H1 (cell line): ENCODE measurements around the gene DNAAF3. TPM values are rescaled to one million over a fixed set of nuclear protein-coding genes. Genes with fewer than 3 reads are reported as not detected.

Source experiments
- CTCF ChIA-PET: fragments of 300-600 bp; sonication (Branson Sonifier 250); formaldehyde crosslinking; loops from one replicate; lab custom pipeline; 2021; ENCODE audit not compliant: partially characterized antibody; lab: Charles Lee
- POLR2A ChIA-PET: fragments of 300-600 bp; sonication (Branson Sonifier 250); formaldehyde crosslinking; loops from one replicate; lab custom pipeline; 2021; ENCODE audit warnings: inconsistent platforms; ENCODE audit not compliant: partially characterized antibody; lab: Charles Lee
- DNase-seq, 2 experiments: peaks; one replicate each; pipeline versions ENCODE4 v3.0.0 to v3.0.0-alpha.2; 2010 to 2022; ENCODE audit warnings: low spot score in 2 of 2, low read depth in 1 of 2, mixed read lengths in 1 of 2
- FAIRE-seq: peaks from 2 replicates; lab custom pipeline; 2011; peaks lifted over from hg19 to GRCh38; lab: Jason Lieb, UNC
- H2AFZ ChIP-seq: 2 replicates; pipeline ENCODE4 v1.8.1; 2012; ENCODE audit warnings: low read length, inconsistent platforms
- H2AK5ac ChIP-seq: 2 replicates; pipeline ENCODE4 v1.6.1; 2013; ENCODE audit warnings: low read depth, low read length
- H2BK120ac ChIP-seq: replicated peaks from 2 replicates; pipeline ENCODE3; 2013; ENCODE audit warnings: low read depth, low read length, inconsistent platforms
- H2BK12ac ChIP-seq: 2 replicates; pipeline ENCODE4 v1.6.1; 2013; ENCODE audit warnings: low read depth, low read length
- H2BK15ac ChIP-seq: 2 replicates; pipeline ENCODE4 v1.6.1; 2013; ENCODE audit warnings: low read length
- H2BK20ac ChIP-seq: 2 replicates; pipeline ENCODE4 v1.6.1; 2013; ENCODE audit warnings: low read length
- H2BK5ac ChIP-seq: 2 replicates; pipeline ENCODE4 v1.6.1; 2013; ENCODE audit warnings: low read depth, low read length
- H3K14ac ChIP-seq: 2 replicates; pipeline ENCODE4 v1.6.1; 2013; ENCODE audit warnings: inconsistent platforms; ENCODE audit not compliant: insufficient read length
- H3K18ac ChIP-seq: 2 replicates; pipeline ENCODE4 v1.6.1; 2013; ENCODE audit warnings: low read length; ENCODE audit errors: extremely low read depth
- H3K23ac ChIP-seq: 2 replicates; pipeline ENCODE4 v1.6.1; 2013; ENCODE audit warnings: inconsistent platforms; ENCODE audit not compliant: insufficient read length
- H3K23me2 ChIP-seq: 2 replicates; pipeline ENCODE4 v1.6.1; 2013; ENCODE audit warnings: low read depth, low read length
- H3K27ac ChIP-seq: 2 replicates; pipeline ENCODE4 v1.6.1; 2011; ENCODE audit warnings: low read depth, low read length, inconsistent platforms
- H3K27me3 ChIP-seq, 4 experiments: replicated peaks in 1 of 4; 1 replicate in 1 of 4; 2 replicates in 3 of 4; pipeline versions ENCODE4 v1.6.1 to v1.8.1; 2011 to 2013; ENCODE audit warnings: low read length in 3 of 4, mild to moderate bottlenecking in 3 of 4, inconsistent platforms in 2 of 4, mixed read lengths in 2 of 4, moderate library complexity in 1 of 4; ENCODE audit not compliant: control insufficient read depth in 3 of 4, insufficient read depth in 3 of 4; ENCODE audit errors: extremely low read depth in 1 of 4
- H3K36me3 ChIP-seq, 4 experiments: 2 replicates each; pipeline versions ENCODE4 v1.6.1 to v1.8.1; 2011 to 2013; ENCODE audit warnings: mild to moderate bottlenecking in 4 of 4, low read length in 3 of 4, moderate library complexity in 2 of 4, control low read depth in 1 of 4, inconsistent platforms in 1 of 4; ENCODE audit not compliant: insufficient read depth in 4 of 4, control insufficient read depth in 2 of 4
- H3K4ac ChIP-seq: replicated peaks from 2 replicates; pipeline ENCODE3; 2013; ENCODE audit warnings: low read length, low read depth, mixed read lengths, inconsistent platforms; ENCODE audit not compliant: insufficient read length
- H3K4me1 ChIP-seq, 4 experiments: replicated peaks in 1 of 4; 1 replicate in 1 of 4; 2 replicates in 3 of 4; pipeline versions ENCODE4 v1.6.1 to v1.8.1; 2011 to 2013; ENCODE audit warnings: low read length in 3 of 4, inconsistent platforms in 2 of 4, mixed read lengths in 1 of 4; ENCODE audit not compliant: insufficient read depth in 4 of 4, control insufficient read depth in 3 of 4
- H3K4me2 ChIP-seq, 2 experiments: 2 replicates each; pipeline versions ENCODE4 v1.6.1 to v1.8.1; 2011 to 2013; ENCODE audit warnings: low read depth in 2 of 2, low read length in 2 of 2, control low read depth in 1 of 2, inconsistent platforms in 1 of 2, mild to moderate bottlenecking in 1 of 2; ENCODE audit not compliant: insufficient read depth in 1 of 2
- H3K4me3 ChIP-seq, 4 experiments: fragments of 200-600, 300-600 bp in 1 of 4; sonication (generic), shearing (Covaris generic), sonication (Bioruptor Twin) in 1 of 4; 2 replicates each; pipeline versions ENCODE4 v1.5.1 to v1.8.1; 2011 to 2016; ENCODE audit warnings: low read length in 4 of 4, low read depth in 3 of 4, control low read depth in 2 of 4, inconsistent platforms in 2 of 4, mild to moderate bottlenecking in 2 of 4, mixed read lengths in 1 of 4, moderate library complexity in 1 of 4; ENCODE audit not compliant: insufficient read depth in 2 of 4; ENCODE audit errors: extremely low read depth in 1 of 4
- H3K56ac ChIP-seq: replicated peaks from 2 replicates; pipeline ENCODE3; 2013; ENCODE audit warnings: low read depth, mild to moderate bottlenecking, mixed read lengths, low read length, inconsistent platforms; ENCODE audit not compliant: insufficient read length
- H3K79me1 ChIP-seq: 2 replicates; pipeline ENCODE4 v1.6.1; 2013; ENCODE audit warnings: low read depth, low read length, control low read depth
- H3K79me2 ChIP-seq, 2 experiments: 2 replicates each; pipeline versions ENCODE4 v1.6.1 to v1.8.1; 2012 to 2013; ENCODE audit warnings: low read length in 2 of 2, mild to moderate bottlenecking in 2 of 2, inconsistent platforms in 1 of 2; ENCODE audit not compliant: insufficient read depth in 2 of 2, control insufficient read depth in 1 of 2
- H3K9ac ChIP-seq, 4 experiments: replicated peaks in 1 of 4; 1 replicate in 1 of 4; 2 replicates in 3 of 4; pipeline versions ENCODE4 v1.6.1 to v1.8.1; 2011 to 2013; ENCODE audit warnings: low read depth in 3 of 4, low read length in 3 of 4, control low read depth in 2 of 4, mild to moderate bottlenecking in 2 of 4, moderate library complexity in 2 of 4, inconsistent platforms in 1 of 4; ENCODE audit errors: extremely low read depth in 1 of 4
- H3K9me3 ChIP-seq, 2 experiments: 2 replicates each; pipeline versions ENCODE4 v1.6.1 to v1.8.1; 2012 to 2013; ENCODE audit warnings: mild to moderate bottlenecking in 2 of 2, moderate library complexity in 2 of 2, control low read depth in 1 of 2, inconsistent platforms in 1 of 2, low read depth in 1 of 2, low read length in 1 of 2, mixed read lengths in 1 of 2; ENCODE audit not compliant: insufficient read depth in 2 of 2
- H4K20me1 ChIP-seq, 2 experiments: replicated peaks in 1 of 2; 2 replicates each; pipeline versions ENCODE3 to v1.8.1; 2011 to 2013; ENCODE audit warnings: inconsistent platforms in 2 of 2, low read length in 2 of 2, mild to moderate bottlenecking in 1 of 2; ENCODE audit not compliant: insufficient read depth in 2 of 2, control insufficient read depth in 1 of 2
- H4K5ac ChIP-seq: 2 replicates; pipeline ENCODE4 v1.6.1; 2013; ENCODE audit warnings: low read length, low read depth, mixed read lengths, inconsistent platforms; ENCODE audit not compliant: insufficient read length
- H4K8ac ChIP-seq: 2 replicates; pipeline ENCODE4 v1.8.0; 2013; ENCODE audit warnings: mild to moderate bottlenecking, moderate library complexity, low read length, inconsistent platforms; ENCODE audit not compliant: insufficient read depth; ENCODE audit errors: extremely low read depth
- H4K91ac ChIP-seq: replicated peaks from 2 replicates; pipeline ENCODE3; 2013; ENCODE audit warnings: low read length, mixed read lengths, inconsistent platforms; ENCODE audit not compliant: insufficient read length
- CHD1 ChIP-seq: IDR thresholded peaks from 2 replicates; pipeline ENCODE4 v1.6.1; 2012; ENCODE audit warnings: low read depth, low read length, improper control_type of control experiment
- HDAC2 ChIP-seq, 2 experiments: fragments of 300-600 bp in 1 of 2; sonication (generic) in 1 of 2; IDR thresholded peaks; 2 replicates each; pipeline ENCODE4 v1.6.1; 2011 to 2012; ENCODE audit warnings: low read depth in 2 of 2, low read length in 2 of 2, mild to moderate bottlenecking in 2 of 2, moderate library complexity in 2 of 2, borderline replicate concordance in 1 of 2, inconsistent platforms in 1 of 2
- MAX ChIP-seq: IDR thresholded peaks from 2 replicates; pipeline ENCODE4 v1.6.1; 2012; ENCODE audit warnings: inconsistent platforms
- RBBP5 ChIP-seq: IDR thresholded peaks from 2 replicates; pipeline ENCODE4 v1.7.1; 2012; ENCODE audit warnings: low read depth, mild to moderate bottlenecking, inconsistent platforms, low read length, moderate library complexity, borderline replicate concordance
- SAP30 ChIP-seq: fragments of 300-600 bp; sonication (generic); IDR thresholded peaks from 2 replicates; pipeline ENCODE4 v1.7.1; 2012; ENCODE audit warnings: low read length, moderate library complexity, mild to moderate bottlenecking, inconsistent platforms; ENCODE audit not compliant: insufficient read depth, insufficient replicate concordance
- SIN3A ChIP-seq, 2 experiments: IDR thresholded peaks in 1 of 2; conservative IDR thresholded peaks in 1 of 2; 2 replicates each; pipeline ENCODE4 v1.6.1; 2011 to 2012; ENCODE audit warnings: low read length in 2 of 2, improper control_type of control experiment in 1 of 2, low read depth in 1 of 2, mild to moderate bottlenecking in 1 of 2
- SIRT6 ChIP-seq: IDR thresholded peaks from one replicate; pipeline ENCODE4 v1.7.1; 2012; ENCODE audit warnings: low read length, inconsistent platforms
- TEAD4 ChIP-seq: IDR thresholded peaks from 2 replicates; pipeline ENCODE4 v1.6.1; 2012; ENCODE audit warnings: low read depth, low read length, inconsistent platforms, mixed read lengths
- ZNF274 ChIP-seq: IDR thresholded peaks from 2 replicates; pipeline ENCODE4 v1.7.0; 2012; ENCODE audit warnings: low read length, borderline replicate concordance; ENCODE audit errors: extremely low read depth
- WGBS, 2 experiments: shearing (Covaris generic) in 1 of 2; methylation state at CpG; one replicate each; pipeline versions ENCODE4 v1.1.6 to v1.1.7; 2013 to 2015; ENCODE audit warnings: low lambda C conversion rate in 2 of 2, mixed read lengths in 2 of 2, inconsistent platforms in 1 of 2, low coverage in 1 of 2, missing lambda C conversion rate in 1 of 2; ENCODE audit not compliant: insufficient replicate concordance in 2 of 2, insufficient coverage in 1 of 2, insufficient read length in 1 of 2; ENCODE audit errors: extremely low coverage in 1 of 2, missing lambda C conversion rate in 1 of 2; 5-methylcytosine and 5-hydroxymethylcytosine counted together
- polyA plus RNA-seq, 7 experiments: library from polyadenylated mRNA; depleted of rRNA in 3 of 7; stranded (reverse) in 5 of 7; unstranded in 2 of 7; fragments of >200 nt in 5 of 7; fragments of 200-250 nt in 2 of 7; gene quantifications; 1 replicate in 5 of 7; 2 replicates in 1 of 7; 4 replicates in 1 of 7; pipeline versions ENCODE4 v1.2.1 to v1.2.3, GENCODE V29; 2011 to 2013; ENCODE audit warnings: missing spikeins in 2 of 7, mixed read lengths in 2 of 7
- total RNA-seq: library from RNA; stranded (reverse); fragmentation: NEBNext Ultra II Directional; extraction: Animal tissue kit (Norgen Biotek cat#: 25700); gene quantifications from 2 replicates; pipeline ENCODE4 v1.2.1, GENCODE V29; 2021

The DNAAF3 gene
- total and polyA plus RNA-seq, 2 of the 8 experiments (the other 6 are each of a cell fraction or from before 2014, with no cell fraction given) = 5.4 to 8.0 TPM

GRCh38 chr19:55179606-55180484 is 13.4 kb upstream of the DNAAF3 start, which contains the start of gene SYT5:
SYT5 (minus strand) TSS chr19:55180289; CDS start chr19:55179041, 1,248 bp downstream.
- H2AK5ac ChIP-seq = no peak within 1 kb of the TSS
- no peak within 1 kb of the TSS; the same call in 1 of the 2 replicates for H2BK5ac ChIP-seq
- FAIRE-seq = no peak
- H3K18ac ChIP-seq = no peak within 1 kb of the TSS
- H3K79me1 ChIP-seq = no peaks in the 10 kb centered on the region
- peaks cover 12% of the 10 kb centered on the region; the same call in 1 of the 2 replicates for H3K23me2 ChIP-seq
- ChIA-PET CTCF (interaction anchor here (0.6 to 2.5 kb wide), 7 partner anchors 12 to 477 kb away, joined by 3 to 9 read pairs (median 3); partner anchors contain the start of gene DNAAF3), POLR2A (interaction anchor here (0.8 to 3.0 kb wide), 6 partner anchors 19 to 228 kb away, joined by 3 to 13 read pairs (median 5); partner anchors contain the start of gene UBE2S)
- H2BK20ac ChIP-seq = no peak within 1 kb of the TSS
- H3K4ac ChIP-seq = no peak within 1 kb of the TSS
- H3K4me2 ChIP-seq = peak within 1 kb of the TSS; percentile 64 to 98
- WGBS, 2 experiments = 14% methylated on average over 27 of the region's 68 CpGs; no CpG with 5 or more reads in 1 of the 2 experiments
- no peak within 1 kb of the TSS for H2AFZ ChIP-seq
- H3K4me1 ChIP-seq = peaks cover 0 to 17% (median 11%) of the 10 kb centered on the region in 4 experiments; a peak in 6 of 7 replicates
- 0 out of 2 replicates have a peak within 1 kb of the TSS, but pooled peaks have one; percentile 25 for H3K27ac ChIP-seq
- no peak within 1 kb of the TSS for H2BK15ac ChIP-seq
- H4K5ac ChIP-seq = no peak within 1 kb of the TSS
- no peak within 1 kb of the TSS; a peak in 2 of 7 replicates for H3K9ac ChIP-seq
- no peak within 1 kb of the TSS for H3K14ac ChIP-seq
- peak in 1 of 2 experiments; percentile 90 for DNase-seq
- H3K36me3 ChIP-seq = no peaks in the 10 kb centered on the region
- peaks cover 0 to 7% of the 10 kb centered on the region in 2 experiments for H4K20me1 ChIP-seq
- no peak within 1 kb of the TSS for H3K56ac ChIP-seq
- peak within 1 kb of the TSS; percentile 39 to 73 (median 72) for H3K4me3 ChIP-seq
- H3K23ac ChIP-seq = no peak within 1 kb of the TSS
- peaks cover 2 to 46% (median 31%) of the 10 kb centered on the region in 4 experiments; a peak in 6 of 7 replicates for H3K27me3 ChIP-seq
- no peak within 1 kb of the TSS for H2BK120ac ChIP-seq
- H3K9me3 ChIP-seq = no peaks in the 10 kb centered on the region
- H4K91ac ChIP-seq = no peak within 1 kb of the TSS
- H4K8ac ChIP-seq = no peak within 1 kb of the TSS
- no peaks in the 10 kb centered on the region for H3K79me2 ChIP-seq
- H2BK12ac ChIP-seq = 0 out of 2 replicates have a peak within 1 kb of the TSS, but pooled peaks have one; percentile 68
- no peak for TF ChIP-seq CHD1
- TF ChIP-seq TEAD4 = no peak
- peak; percentile 45 for TF ChIP-seq SAP30
- peak; percentile 99 for TF ChIP-seq MAX
- TF ChIP-seq SIN3A (conservative IDR thresholded peaks at IDR 0.05 in 1 of 2, IDR thresholded peaks at IDR 0.05 in 1 of 2; ENCODE audit: low read depth in 1 of 2, low read length in 2 of 2) = peak; percentile 99
- no peak for TF ChIP-seq RBBP5
- peak in 1 of 2 experiments; percentile 81; a peak in 2 of 4 replicates for TF ChIP-seq HDAC2 (IDR thresholded peaks at IDR 0.05; ENCODE audit: borderline replicate concordance in 1 of 2, low read depth in 2 of 2, low read length in 2 of 2)
- TF ChIP-seq ZNF274 = no peak
- no peak for TF ChIP-seq SIRT6
